Neuron (in vitro differentiated cells): ENCODE data around the gene MPDZ.
A peak's percentile ranks its signal among the peaks of the same experiment; 100 is the strongest.

Source experiments
- H2AFZ ChIP-seq: one replicate; pipeline ENCODE4 v1.6.1; 2013; ENCODE audit warnings: low read depth, mild to moderate bottlenecking, inconsistent platforms, low read length, moderate library complexity
- H3K27me3 ChIP-seq: one replicate; pipeline ENCODE4 v1.6.1; 2013; ENCODE audit warnings: low read length; ENCODE audit not compliant: insufficient read depth
- H3K36me3 ChIP-seq: one replicate; pipeline ENCODE4 v1.6.1; 2013; ENCODE audit warnings: low read length; ENCODE audit not compliant: insufficient read depth
- H3K4me1 ChIP-seq: one replicate; pipeline ENCODE4 v1.6.1; 2013; ENCODE audit warnings: low read length; ENCODE audit not compliant: insufficient read depth
- H3K4me3 ChIP-seq: 2 replicates; pipeline ENCODE4 v1.5.1; 2013; ENCODE audit warnings: mild to moderate bottlenecking, low read length, moderate library complexity
- H3K9me3 ChIP-seq: one replicate; pipeline ENCODE4 v1.6.1; 2013; ENCODE audit warnings: low read length

MPDZ gene

DNA sequence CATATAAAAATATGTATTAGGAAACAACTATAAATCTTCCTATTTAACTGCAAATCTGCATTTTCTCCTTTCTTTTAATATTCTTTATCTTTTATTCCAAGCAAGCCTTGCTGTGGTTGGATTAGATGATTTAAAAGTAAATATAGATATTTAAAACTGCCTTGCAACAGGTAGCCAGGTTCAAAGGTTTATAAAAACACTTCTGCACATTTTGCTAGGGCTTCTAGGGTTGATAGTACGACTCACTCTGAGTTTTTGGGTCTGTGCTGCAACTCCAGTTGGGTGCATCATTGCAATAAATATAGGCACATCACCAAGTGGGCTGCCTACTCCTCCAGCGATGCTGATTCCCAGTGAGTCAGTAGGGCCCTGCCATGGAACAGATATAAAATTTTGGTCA is 167.7 kb downstream of the MPDZ start:
- Histone ChIP-seq H3K27me3 (no peaks in the 10 kb centered on the region), H2AFZ (no peak overlapping the region), H3K36me3 (peaks cover 58% of the 10 kb centered on the region), H3K4me3 (no peak overlapping the region), H3K9me3 (no peaks in the 10 kb centered on the region), H3K4me1 (no peaks in the 10 kb centered on the region)

DNA sequence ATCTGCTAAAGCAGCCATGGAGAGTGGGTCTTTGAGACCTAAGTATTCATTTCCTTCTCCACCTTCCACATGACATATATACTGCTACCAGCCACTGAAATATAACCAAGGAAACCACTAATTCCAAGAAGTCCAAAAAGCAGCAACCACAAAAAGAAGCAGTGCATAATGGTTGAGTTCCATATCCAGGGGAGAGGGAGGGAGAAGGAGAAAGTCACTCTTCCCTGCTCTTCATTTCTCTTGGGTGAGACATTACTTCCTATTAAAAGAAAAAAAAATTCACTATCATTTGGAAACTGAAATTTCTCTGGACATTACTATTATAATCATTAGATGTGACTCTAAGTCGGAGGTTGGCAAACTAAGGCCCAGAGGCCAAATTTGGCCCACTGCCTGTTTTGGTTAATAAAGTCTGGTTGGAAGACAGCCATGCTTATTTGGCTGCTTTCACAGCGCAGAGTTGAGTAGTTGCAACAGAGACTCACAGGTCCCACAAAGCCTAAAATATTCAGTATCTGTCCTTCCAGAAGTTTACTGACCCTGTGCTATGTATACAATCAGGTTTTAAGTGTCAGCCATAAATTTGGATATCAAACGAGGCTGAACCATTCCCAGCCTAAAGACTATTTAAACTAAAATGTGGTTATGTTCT is 168.6 kb downstream of the MPDZ start:
- Histone ChIP-seq H3K9me3 (no peaks in the 10 kb centered on the region), H3K36me3 (peaks cover 63% of the 10 kb centered on the region), H2AFZ (no peak overlapping the region), H3K4me1 (no peaks in the 10 kb centered on the region), H3K4me3 (no peak overlapping the region), H3K27me3 (no peaks in the 10 kb centered on the region)

DNA sequence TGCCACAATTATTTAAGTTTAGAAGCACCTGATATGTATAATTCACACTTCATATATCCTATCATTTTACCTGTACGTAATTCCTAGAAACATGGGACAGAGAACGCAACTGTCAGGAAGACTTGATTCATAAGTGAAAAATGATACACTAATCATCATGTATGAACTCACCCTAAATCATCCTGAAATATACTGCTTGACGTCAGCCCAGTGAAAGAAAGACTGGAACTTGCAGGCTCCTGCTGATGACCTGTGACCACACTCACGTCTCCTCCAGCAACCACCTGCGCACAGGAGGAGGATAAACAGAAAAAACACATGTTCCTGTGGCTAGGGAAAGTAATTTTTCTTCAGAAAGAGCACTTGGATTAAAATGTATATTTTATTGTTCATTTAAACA is 169.7 kb downstream of the MPDZ start:
- Histone ChIP-seq H2AFZ (no peak overlapping the region), H3K36me3 (peaks cover 67% of the 10 kb centered on the region), H3K9me3 (no peaks in the 10 kb centered on the region), H3K4me3 (no peak overlapping the region), H3K27me3 (no peaks in the 10 kb centered on the region), H3K4me1 (no peaks in the 10 kb centered on the region)

DNA sequence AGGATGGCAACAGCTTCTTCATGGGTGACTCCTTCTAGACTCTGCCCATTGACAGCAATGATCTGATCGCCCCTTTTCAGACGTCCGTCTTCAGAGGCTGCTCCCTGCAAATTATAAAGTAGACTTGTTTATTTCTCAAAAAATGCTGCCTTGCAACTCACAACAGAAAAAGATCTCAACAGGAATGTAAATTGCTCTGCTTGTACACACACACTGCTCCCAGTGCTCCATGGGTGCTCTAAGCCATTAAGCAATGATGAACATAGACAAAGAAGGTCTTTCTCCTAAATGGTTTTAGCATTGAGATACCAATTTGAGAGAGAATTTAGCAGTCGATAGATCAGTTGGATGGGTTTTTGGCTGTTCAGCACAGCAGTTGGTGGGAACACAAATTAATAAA is 172.5 kb downstream of the MPDZ start:
- Histone ChIP-seq H3K9me3 (no peaks in the 10 kb centered on the region), H3K36me3 (peaks cover 60% of the 10 kb centered on the region), H3K27me3 (no peaks in the 10 kb centered on the region), H2AFZ (no peak overlapping the region), H3K4me1 (no peaks in the 10 kb centered on the region), H3K4me3 (no peak overlapping the region)

DNA sequence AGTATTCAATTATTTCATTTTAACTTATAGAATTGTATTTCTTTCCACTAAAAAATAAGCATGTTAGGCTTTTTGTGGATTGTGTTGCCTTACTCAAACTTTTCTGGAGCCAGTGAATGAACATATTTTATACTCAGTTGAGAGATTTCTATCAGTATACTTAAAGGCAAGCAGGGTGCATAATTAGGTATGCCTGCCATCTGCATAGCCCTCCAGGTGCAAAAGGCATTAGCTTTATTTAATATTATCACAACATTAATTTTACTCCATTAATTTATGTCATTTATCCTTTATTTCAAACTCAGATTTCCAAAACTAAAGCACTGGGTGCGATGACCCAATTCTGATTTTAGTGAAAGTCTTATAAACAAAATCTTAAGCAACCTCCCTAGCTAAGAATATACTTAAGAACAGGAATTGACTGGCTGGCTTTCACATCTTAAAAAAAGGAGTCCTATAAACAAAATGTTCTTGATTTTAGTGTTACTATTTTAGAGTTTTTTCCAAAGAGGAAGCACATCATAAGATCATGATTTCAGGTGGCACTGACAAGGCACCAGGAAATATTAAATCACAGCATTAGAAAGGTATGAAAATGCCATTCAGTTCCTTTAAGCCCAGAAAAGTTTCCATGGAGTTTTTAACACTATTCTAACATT is 178.4 kb downstream of the MPDZ start:
- Histone ChIP-seq H2AFZ (no peak overlapping the region), H3K4me1 (no peaks in the 10 kb centered on the region), H3K27me3 (no peaks in the 10 kb centered on the region), H3K4me3 (no peak overlapping the region), H3K36me3 (peaks cover 16% of the 10 kb centered on the region), H3K9me3 (no peaks in the 10 kb centered on the region)

DNA sequence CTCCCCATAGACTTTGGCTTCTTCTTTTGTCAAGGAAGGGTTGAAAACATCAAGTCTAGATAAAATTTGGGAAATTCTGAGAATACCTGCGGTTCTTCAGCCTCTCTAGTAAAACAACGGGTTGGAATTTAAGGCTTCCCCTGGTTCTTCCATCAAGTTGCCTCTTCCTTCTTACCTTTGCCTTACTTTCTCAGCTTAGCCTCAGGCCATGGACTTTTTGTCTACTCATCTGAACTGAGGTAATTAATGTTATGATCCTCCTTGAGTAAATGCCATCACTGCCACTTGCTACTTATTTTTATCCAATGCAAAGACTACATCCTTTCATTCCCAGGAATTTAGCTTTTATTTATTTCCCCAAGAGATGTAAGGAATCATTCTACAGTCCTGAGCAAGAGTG is 184.4 kb downstream of the MPDZ start:
- H3K4me1 ChIP-seq = no peaks in the 10 kb centered on the region

DNA sequence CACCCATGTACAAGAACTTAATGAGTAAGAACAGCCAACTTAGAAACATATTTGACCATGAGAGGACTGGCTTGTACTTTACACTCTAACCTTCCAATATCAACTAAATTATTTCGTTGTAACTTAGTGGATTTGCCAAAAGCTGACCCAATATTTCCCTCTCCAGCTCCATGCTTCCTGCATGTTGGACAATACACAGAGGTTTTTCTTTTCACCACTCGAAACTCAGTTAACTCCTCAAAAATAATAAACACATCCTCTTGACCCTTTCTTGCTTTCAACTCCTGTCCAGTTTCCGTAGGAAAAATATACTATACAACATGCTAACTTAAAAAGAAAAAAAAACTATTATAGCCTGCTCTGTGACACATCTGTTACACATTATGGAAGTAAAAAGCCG is 188.9 kb downstream of the MPDZ start:
- Histone ChIP-seq H3K36me3 (no peaks in the 10 kb centered on the region), H3K27me3 (no peaks in the 10 kb centered on the region), H3K4me1 (no peaks in the 10 kb centered on the region), H3K9me3 (no peaks in the 10 kb centered on the region), H2AFZ (no peak overlapping the region), H3K4me3 (no peak overlapping the region)

More for the DNA sequence above, 184.4 kb downstream of the MPDZ start:
- no peaks in the 10 kb centered on the region for H3K9me3 ChIP-seq
- H2AFZ ChIP-seq = no peak overlapping the region
- no peaks in the 10 kb centered on the region for H3K36me3 ChIP-seq
- H3K4me3 ChIP-seq = no peak overlapping the region
- no peaks in the 10 kb centered on the region for H3K27me3 ChIP-seq

DNA sequence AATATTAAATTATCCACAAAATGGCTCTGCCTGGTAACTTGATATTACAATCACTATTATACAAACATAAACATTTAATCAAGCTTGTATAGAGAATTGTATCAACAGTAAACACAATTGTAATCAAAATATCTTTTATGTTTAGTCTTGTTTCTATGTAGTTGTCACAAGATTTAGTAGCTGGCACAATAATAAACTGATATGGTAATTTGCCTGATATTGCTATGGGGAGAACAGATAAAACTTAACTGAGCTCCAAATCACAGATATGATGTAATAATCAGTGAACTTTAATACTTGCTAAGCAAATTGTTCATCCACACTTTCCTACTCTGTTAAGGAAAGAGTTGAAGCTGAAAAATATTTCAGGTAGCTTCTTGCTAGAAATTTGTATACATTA is 189.8 kb downstream of the MPDZ start:
- Histone ChIP-seq H2AFZ (no peak overlapping the region), H3K9me3 (no peaks in the 10 kb centered on the region), H3K36me3 (no peaks in the 10 kb centered on the region), H3K4me1 (no peaks in the 10 kb centered on the region), H3K4me3 (no peak overlapping the region), H3K27me3 (no peaks in the 10 kb centered on the region)

DNA sequence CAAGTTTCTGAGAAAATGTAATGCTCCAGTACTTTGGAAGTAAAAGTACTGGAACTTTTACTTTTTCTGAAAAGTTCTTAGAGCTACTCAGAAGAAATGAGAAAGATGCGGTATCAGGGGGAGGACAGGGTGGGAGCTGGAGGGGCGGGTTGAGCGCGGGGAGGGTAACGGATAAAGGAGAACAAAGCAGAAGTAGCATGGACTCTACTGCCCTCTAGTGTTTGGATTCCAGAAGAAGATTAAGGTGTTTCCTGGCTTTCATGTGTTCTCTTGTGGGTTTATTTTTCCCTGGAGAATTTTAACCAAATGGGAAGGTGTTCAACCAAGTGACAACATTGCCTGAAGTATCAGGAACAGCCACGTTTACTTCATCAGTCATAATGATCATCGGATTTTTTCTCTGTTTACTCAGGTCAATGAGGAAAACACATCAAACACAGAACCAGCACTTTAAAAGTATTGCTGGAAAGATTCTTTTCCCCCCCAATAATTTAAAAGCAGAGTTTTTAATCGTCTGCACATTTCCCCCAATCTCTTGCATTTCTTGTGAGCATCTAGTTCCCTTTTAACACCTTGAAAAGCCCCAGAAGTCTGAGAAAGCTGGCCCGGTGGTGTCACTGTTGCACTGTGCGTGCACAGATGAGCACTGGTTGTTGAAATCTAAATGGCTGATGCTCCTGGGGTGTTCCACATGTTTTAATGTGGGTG is 190.6 kb downstream of the MPDZ start:
- Histone ChIP-seq H3K9me3 (no peaks in the 10 kb centered on the region), H3K4me3 (no peak overlapping the region), H3K27me3 (no peaks in the 10 kb centered on the region), H3K36me3 (no peaks in the 10 kb centered on the region), H3K4me1 (no peaks in the 10 kb centered on the region), H2AFZ (peak overlapping the region; percentile 6)

DNA sequence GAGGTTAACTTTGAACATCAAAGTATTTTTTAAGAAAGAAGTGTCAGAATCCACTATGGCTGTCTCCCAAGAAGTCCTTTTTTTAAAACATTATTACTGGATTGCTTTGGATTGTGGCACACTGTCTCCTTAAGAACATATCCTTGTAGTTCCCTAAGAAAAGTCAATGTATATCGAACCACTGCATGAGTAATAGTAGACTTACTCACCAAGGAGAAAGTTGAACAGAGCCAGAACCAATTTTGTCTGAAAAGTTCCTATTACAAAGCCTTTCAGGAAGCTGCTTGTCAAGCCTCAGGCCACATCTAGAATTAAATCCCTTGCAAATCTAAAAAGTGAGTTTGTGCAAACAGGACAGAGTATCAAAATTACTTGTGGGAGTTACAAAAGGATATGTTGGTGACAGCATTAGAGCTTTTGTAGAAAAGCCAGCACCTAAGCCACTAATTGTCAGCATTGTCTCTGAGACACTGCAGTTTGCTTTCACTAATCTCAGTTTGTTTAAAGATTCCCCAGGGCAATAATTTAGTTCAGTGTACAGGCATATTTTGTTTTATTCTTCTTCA is 195.4 kb downstream of the MPDZ start:
- Histone ChIP-seq H3K9me3 (no peaks in the 10 kb centered on the region), H3K36me3 (no peaks in the 10 kb centered on the region), H3K4me3 (no peak overlapping the region), H3K4me1 (no peaks in the 10 kb centered on the region), H3K27me3 (no peaks in the 10 kb centered on the region), H2AFZ (no peak overlapping the region)

DNA sequence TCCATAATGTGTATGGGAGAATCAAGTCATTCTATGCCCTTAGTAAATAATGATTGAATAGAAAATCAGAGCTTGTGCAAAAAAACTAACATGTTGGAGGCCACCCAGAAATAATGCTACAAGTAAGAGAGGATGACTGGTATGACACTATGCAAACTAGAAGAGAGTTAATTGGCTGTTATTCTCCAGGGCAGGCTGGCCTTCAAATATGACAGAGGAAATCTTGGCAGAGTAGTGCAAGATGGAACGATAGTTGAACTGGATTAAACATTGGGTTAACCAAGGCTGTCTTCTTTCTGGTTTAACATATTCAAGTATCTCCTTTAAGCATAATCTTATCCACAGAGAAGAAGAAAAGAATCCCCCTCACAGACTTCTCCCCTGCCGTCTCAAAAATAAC is 196.1 kb downstream of the MPDZ start:
- Histone ChIP-seq H3K9me3 (no peaks in the 10 kb centered on the region), H3K4me3 (no peak overlapping the region)

DNA sequence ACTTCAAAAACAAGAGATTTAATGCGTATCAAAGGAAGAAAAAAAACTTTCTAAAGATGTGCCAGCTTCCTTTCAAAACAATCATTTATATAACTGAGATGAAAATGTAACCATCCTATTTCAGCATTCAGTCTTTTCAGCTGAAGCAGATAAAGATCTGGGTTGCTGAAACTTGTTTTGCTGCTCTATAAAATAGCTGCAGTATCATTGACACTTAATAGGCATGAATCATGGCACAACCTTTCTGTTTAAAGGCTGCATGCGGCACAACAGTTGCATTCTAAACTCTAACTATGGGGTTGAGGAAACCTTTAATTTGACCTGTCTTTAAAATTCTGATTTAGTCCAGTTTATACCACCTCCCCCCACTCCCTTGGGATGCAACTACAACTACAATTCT is 196.7 kb downstream of the MPDZ start:
- no peaks in the 10 kb centered on the region for H3K9me3 ChIP-seq
- H3K4me1 ChIP-seq = no peaks in the 10 kb centered on the region
- no peak overlapping the region for H2AFZ ChIP-seq
- H3K27me3 ChIP-seq = no peaks in the 10 kb centered on the region
- no peak overlapping the region for H3K4me3 ChIP-seq
- H3K36me3 ChIP-seq = no peaks in the 10 kb centered on the region

More for the DNA sequence above, 196.1 kb downstream of the MPDZ start:
- Histone ChIP-seq H3K36me3 (no peaks in the 10 kb centered on the region), H3K4me1 (no peaks in the 10 kb centered on the region), H3K27me3 (no peaks in the 10 kb centered on the region), H2AFZ (no peak overlapping the region)

DNA sequence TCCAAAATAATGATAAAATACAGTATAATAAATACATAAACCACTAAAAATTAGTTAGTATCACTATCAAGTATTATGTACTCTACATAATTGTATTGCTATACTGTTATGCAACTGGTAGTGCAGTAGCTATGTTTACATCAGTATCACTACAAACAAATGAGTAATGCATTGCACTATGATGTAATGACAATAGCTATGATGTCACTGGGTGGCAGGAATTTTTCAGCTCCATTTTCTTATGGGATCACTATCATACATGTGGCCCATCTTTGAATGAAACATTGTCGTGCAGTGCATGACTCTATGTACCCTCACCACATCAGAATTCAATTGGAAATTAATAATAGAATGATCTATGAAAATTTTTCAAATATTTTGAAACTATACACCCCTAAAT is 201.3 kb downstream of the MPDZ start:
- Histone ChIP-seq H2AFZ (no peak overlapping the region), H3K4me3 (no peak overlapping the region), H3K9me3 (no peaks in the 10 kb centered on the region), H3K4me1 (no peaks in the 10 kb centered on the region), H3K27me3 (no peaks in the 10 kb centered on the region), H3K36me3 (no peaks in the 10 kb centered on the region)
